Mesodermal cell (in vitro differentiated cells): ENCODE data around the gene PTPN6.
A peak's percentile ranks its signal among the peaks of the same experiment; 100 is the strongest.

Experiments used
- H3K27ac ChIP-seq: 2 replicates; pipeline ENCODE4 v1.7.0; 2013; ENCODE audit warnings: mild to moderate bottlenecking, low read depth, low read length, moderate library complexity; ENCODE audit not compliant: severe bottlenecking
- H3K36me3 ChIP-seq: 2 replicates; pipeline ENCODE4 v1.7.1; 2013; ENCODE audit warnings: mild to moderate bottlenecking, low read length, moderate library complexity; ENCODE audit not compliant: control insufficient read depth, insufficient read depth
- H3K4me1 ChIP-seq: one replicate; pipeline ENCODE4 v1.7.1; 2013; ENCODE audit warnings: mild to moderate bottlenecking, low read length; ENCODE audit not compliant: insufficient read depth, control insufficient read depth, poor library complexity, severe bottlenecking
- H3K4me3 ChIP-seq: 2 replicates; pipeline ENCODE4 v1.7.0; 2013; ENCODE audit warnings: low read length, control low read depth, mild to moderate bottlenecking; ENCODE audit not compliant: insufficient read depth, poor library complexity, severe bottlenecking; ENCODE audit errors: extremely low read depth
- H3K9me3 ChIP-seq: 2 replicates; pipeline ENCODE4 v1.7.1; 2013; ENCODE audit warnings: mild to moderate bottlenecking, low read length, moderate library complexity; ENCODE audit not compliant: control insufficient read depth
- WGBS, 2 experiments: methylation state at CpG; one replicate each; pipeline ENCODE4 v1.1.5; 2013; ENCODE audit warnings: missing lambda C conversion rate in 2 of 2; ENCODE audit not compliant: insufficient coverage in 2 of 2; 5-methylcytosine and 5-hydroxymethylcytosine counted together

PTPN6 gene

GRCh38 chr12:6965026-6965661 lies 14.0 kb downstream of the PTPN6 start:
- no peaks in the 10 kb centered on the region for H3K9me3 ChIP-seq
- H3K36me3 ChIP-seq: peaks cover 51% of the 10 kb centered on the region
- H3K4me3 ChIP-seq: no peak overlapping the region
- no peak overlapping the region for H3K27ac ChIP-seq
- 42% methylated on average over 11 of the region's 12 CpGs for WGBS, 2 experiments
- peaks cover 20% of the 10 kb centered on the region for H3K4me1 ChIP-seq

GRCh38 chr12:6965714-6966113 lies 14.6 kb downstream of the PTPN6 start:
- WGBS, 2 experiments: 90% methylated on average over 2 of the region's 4 CpGs; no CpG with 5 or more reads in 1 of the 2 experiments
- no peak overlapping the region for H3K4me3 ChIP-seq
- H3K4me1 ChIP-seq: peaks cover 20% of the 10 kb centered on the region
- no peak overlapping the region for H3K27ac ChIP-seq
- H3K36me3 ChIP-seq: peaks cover 51% of the 10 kb centered on the region
- no peaks in the 10 kb centered on the region for H3K9me3 ChIP-seq

GRCh38 chr12:6966351-6966750 lies 15.2 kb downstream of the PTPN6 start:
- 95 to 97% methylated on average over 7 of the region's 7 CpGs for WGBS, 2 experiments
- Histone ChIP-seq H3K4me1 (peaks cover 19% of the 10 kb centered on the region), H3K36me3 (peaks cover 51% of the 10 kb centered on the region), H3K27ac (no peak overlapping the region), H3K4me3 (no peak overlapping the region), H3K9me3 (no peaks in the 10 kb centered on the region)

- 88 to 92% methylated on average over 4 to 8 of the region's 10 CpGs for WGBS, 2 experiments
These were observed 16.5 kb downstream of the PTPN6 start for GRCh38 chr12:6967651-6968100.

GRCh38 chr12:6968426-6968825 lies 17.3 kb downstream of the PTPN6 start:
- peaks cover 64% of the 10 kb centered on the region for H3K36me3 ChIP-seq
- H3K4me3 ChIP-seq: no peak overlapping the region
- WGBS, 2 experiments: 92 to 97% methylated on average over 6 to 7 of the region's 9 CpGs
- H3K27ac ChIP-seq: no peak overlapping the region
- peaks cover 12% of the 10 kb centered on the region for H3K4me1 ChIP-seq
- H3K9me3 ChIP-seq: no peaks in the 10 kb centered on the region

More at GRCh38 chr12:6967651-6968100, 16.5 kb downstream of the PTPN6 start:
- Histone ChIP-seq H3K4me1 (peaks cover 14% of the 10 kb centered on the region), H3K36me3 (peaks cover 59% of the 10 kb centered on the region), H3K27ac (no peak overlapping the region), H3K9me3 (no peaks in the 10 kb centered on the region), H3K4me3 (no peak overlapping the region)

GRCh38 chr12:6970096-6970527 lies 19.0 kb downstream of the PTPN6 start:
- Histone ChIP-seq H3K4me3 (peak overlapping the region; percentile 78), H3K9me3 (no peaks in the 10 kb centered on the region), H3K36me3 (peaks cover 71% of the 10 kb centered on the region), H3K27ac (peak overlapping the region; percentile 77), H3K4me1 (peaks cover 10% of the 10 kb centered on the region)
- WGBS, 2 experiments: 0% methylated on average over 27 to 30 of the region's 31 CpGs

GRCh38 chr12:6974180-6974579 lies 23.0 kb downstream of the PTPN6 start:
- peaks cover 7% of the 10 kb centered on the region for H3K4me1 ChIP-seq
- H3K36me3 ChIP-seq: peaks cover 71% of the 10 kb centered on the region
- H3K27ac ChIP-seq: no peak overlapping the region
- H3K9me3 ChIP-seq: no peaks in the 10 kb centered on the region
- no peak overlapping the region for H3K4me3 ChIP-seq
- WGBS, 2 experiments: 86 to 98% methylated on average over 3 to 6 of the region's 6 CpGs

GRCh38 chr12:6975297-6976032 lies 24.3 kb downstream of the PTPN6 start:
- no peak overlapping the region for H3K4me3 ChIP-seq
- peaks cover 80% of the 10 kb centered on the region for H3K36me3 ChIP-seq
- no peak overlapping the region for H3K27ac ChIP-seq
- peaks cover 4% of the 10 kb centered on the region for H3K4me1 ChIP-seq
- H3K9me3 ChIP-seq: no peaks in the 10 kb centered on the region
- 100% methylated on average over 1 to 2 of the region's 2 CpGs for WGBS, 2 experiments

GRCh38 chr12:6977653-6978052 lies 26.5 kb downstream of the PTPN6 start:
- no peaks in the 10 kb centered on the region for H3K4me1 ChIP-seq
- H3K4me3 ChIP-seq: no peak overlapping the region
- H3K27ac ChIP-seq: no peak overlapping the region
- peaks cover 92% of the 10 kb centered on the region for H3K36me3 ChIP-seq
- H3K9me3 ChIP-seq: no peaks in the 10 kb centered on the region
- WGBS, 2 experiments: 98% methylated on average over 9 of the region's 10 CpGs

- Histone ChIP-seq H3K27ac (no peak overlapping the region), H3K9me3 (no peaks in the 10 kb centered on the region), H3K4me1 (no peaks in the 10 kb centered on the region), H3K4me3 (no peak overlapping the region), H3K36me3 (peaks cover 94% of the 10 kb centered on the region)
- WGBS, 2 experiments: 92 to 93% methylated on average over 3 to 4 of the region's 6 CpGs
These were observed 27.0 kb downstream of the PTPN6 start for GRCh38 chr12:6978188-6978587.

GRCh38 chr12:6978611-6979011 lies 27.5 kb downstream of the PTPN6 start:
- Histone ChIP-seq H3K4me3 (no peak overlapping the region), H3K4me1 (no peaks in the 10 kb centered on the region), H3K9me3 (no peaks in the 10 kb centered on the region), H3K27ac (no peak overlapping the region), H3K36me3 (peaks cover 95% of the 10 kb centered on the region)
- WGBS, 2 experiments: 92 to 94% methylated on average over 2 of the region's 3 CpGs
